Omental fat pad (tissue), 4 donors: ENCODE measurements around the gene NMU. TPM values are rescaled to one million over a fixed set of nuclear protein-coding genes. Genes with fewer than 3 reads are reported as not detected.

Source experiments
- ATAC-seq: fragments of 150-250 bp; one replicate; pipeline ENCODE4 v1.9.1; 2016; ENCODE audit warnings: mild to moderate bottlenecking, moderate library complexity; ENCODE audit not compliant: low FRiP score
- DNase-seq: peaks from one replicate; pipeline ENCODE4 v3.0.0-alpha.2; 2019; ENCODE audit warnings: low spot score
- CTCF ChIP-seq, 3 donors: fragments of 450-650 bp; IDR thresholded peaks; one replicate each; pipeline ENCODE4 v1.5.1; 2016 to 2017; ENCODE audit warnings: antibody characterized with exemption in 3 of 3, mild to moderate bottlenecking in 3 of 3, moderate library complexity in 2 of 3
- total RNA-seq, 4 donors: library from RNA; depleted of rRNA; stranded (reverse); fragments of >200 nt; gene quantifications; one replicate each; pipeline ENCODE4 v1.1.0, GENCODE V29; 2016

NMU gene
- total RNA-seq, 4 donors from 2014 or later = not detected

- no peak for TF ChIP-seq CTCF (IDR thresholded peaks at IDR 0.05)
- DNase-seq (no peak), ATAC-seq (no peak)
These were observed 35.6 kb upstream of the NMU start for GRCh38 chr4:55671667-55672066.

DNA sequence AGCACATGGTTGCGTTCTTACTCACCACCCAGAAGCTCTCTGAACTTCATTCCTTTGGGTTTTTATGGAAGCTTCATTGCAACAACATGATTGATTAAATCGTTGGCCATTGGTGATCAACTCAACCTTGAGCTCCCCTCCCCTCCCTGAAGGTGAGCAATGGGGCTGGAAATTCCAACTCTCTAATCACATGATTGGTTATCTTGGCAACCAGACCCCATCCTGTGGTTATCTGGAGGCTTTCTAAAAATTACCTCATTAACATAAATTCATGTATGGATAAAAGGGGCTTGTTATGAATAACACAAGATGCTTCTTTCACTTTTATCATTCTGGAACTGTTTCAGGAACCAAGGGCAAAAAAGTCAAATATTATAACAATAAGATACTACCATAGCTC is 34.6 kb upstream of the NMU start:
- ATAC-seq (no peak), DNase-seq (no peak)
- TF ChIP-seq CTCF (IDR thresholded peaks at IDR 0.05) = no peak

- TF ChIP-seq CTCF (IDR thresholded peaks at IDR 0.05) = no peak
- DNase-seq (no peak), ATAC-seq (no peak)
These were observed 32.4 kb upstream of the NMU start for GRCh38 chr4:55668449-55668848.

GRCh38 chr4:55666535-55666934 is 30.4 kb upstream of the NMU start:
- ATAC-seq = no peak
- DNase-seq = no peak
- TF ChIP-seq CTCF (IDR thresholded peaks at IDR 0.05) = no peak

DNA sequence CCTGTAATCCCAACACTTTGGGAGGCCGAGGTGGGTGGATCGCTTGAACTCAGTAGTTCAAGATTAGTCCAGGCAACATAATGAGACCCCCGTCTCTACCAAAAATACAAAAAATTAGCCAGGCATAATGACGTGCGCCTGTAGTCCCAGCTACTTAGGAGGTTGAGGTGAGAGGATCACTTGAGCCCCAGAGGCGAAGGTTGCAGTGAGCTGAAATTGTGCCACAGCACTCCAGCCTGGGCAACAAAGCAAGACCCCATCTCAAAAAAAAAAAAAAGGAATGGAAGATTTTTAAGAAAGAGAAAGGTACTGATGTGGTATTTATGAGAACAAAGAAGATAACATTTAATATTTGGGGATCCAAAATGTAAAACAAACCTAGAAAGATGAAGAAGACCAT is 27.0 kb upstream of the NMU start:
- ATAC-seq (no peak), DNase-seq (no peak)
- no peak for TF ChIP-seq CTCF (IDR thresholded peaks at IDR 0.05)

DNA sequence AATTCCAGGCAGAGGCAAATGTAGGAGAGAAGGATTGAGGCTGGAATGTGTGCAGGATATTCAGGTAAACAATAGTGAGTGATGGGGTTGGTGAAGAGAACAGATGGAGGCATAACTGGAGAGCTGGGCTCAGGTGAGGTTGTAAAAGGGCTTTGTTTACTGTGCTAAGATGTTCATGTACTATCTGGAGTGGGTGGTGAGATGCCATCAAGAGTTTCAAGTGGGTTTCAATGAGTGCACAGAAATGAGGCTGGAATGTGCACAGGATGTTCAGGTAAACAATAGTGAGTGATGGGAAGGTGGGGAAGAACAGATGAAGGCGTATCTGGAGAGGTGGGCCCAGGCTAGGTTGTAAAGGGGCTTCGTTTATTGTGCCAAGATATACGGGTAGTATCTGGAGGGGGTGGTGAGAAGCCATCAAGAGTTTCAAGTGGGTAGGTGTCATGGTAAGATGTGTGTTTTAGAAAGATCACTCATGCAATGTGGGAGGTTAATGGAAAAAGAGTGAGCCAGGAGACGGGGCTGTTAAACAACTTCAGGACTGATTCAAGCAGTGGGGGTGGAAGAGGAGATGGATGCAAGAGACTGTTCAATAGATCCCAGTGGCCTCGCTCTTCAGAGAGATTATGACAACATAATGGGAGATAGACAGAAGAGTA is 25.4 kb upstream of the NMU start:
- no peak for ATAC-seq
- no peak for DNase-seq
- no peak for TF ChIP-seq CTCF (IDR thresholded peaks at IDR 0.05)

GRCh38 chr4:55658657-55659056 is 22.6 kb upstream of the NMU start:
- no peak for TF ChIP-seq CTCF (IDR thresholded peaks at IDR 0.05)
- DNase-seq (no peak), ATAC-seq (no peak)
